Activated CD4-positive, alpha-beta T cell treated with anti-CD3 and anti-CD28 coated beads, Interleukin-2, amount 50 U/mL, for 16 hours (primary cell): Measurements from ENCODE around the gene CSF2.
A peak's percentile ranks its signal among the peaks of the same experiment; 100 is the strongest.

Experiments
- DNase-seq: peaks from one replicate; pipeline ENCODE4 v3.0.0-alpha.2; 2020

CSF2 gene

GRCh38 chr5:132073231-132074013 is at the start of gene CSF2:
Gene CSF2, plus strand, starts transcription at chr5:132073789. Its CDS starts 35 bp downstream, at chr5:132073824.
- DNase-seq = peak; percentile 41

- no peak for DNase-seq
These were observed 49.5 kb upstream of the CSF2 start for GRCh38 chr5:132024117-132024435.

- no peak for DNase-seq
These were observed 48.7 kb upstream of the CSF2 start for GRCh38 chr5:132024789-132025402.

GRCh38 chr5:132025403-132025971 is 48.1 kb upstream of the CSF2 start:
- DNase-seq = no peak

- DNase-seq = peak; percentile 65
These were observed 47.0 kb upstream of the CSF2 start for GRCh38 chr5:132026516-132027008.

- no peak for DNase-seq
These were observed 46.6 kb upstream of the CSF2 start for GRCh38 chr5:132027027-132027426.

GRCh38 chr5:132029609-132030330 is 43.8 kb upstream of the CSF2 start:
- no peak for DNase-seq

GRCh38 chr5:132030610-132031009 is 43.0 kb upstream of the CSF2 start:
- no peak for DNase-seq

GRCh38 chr5:132032196-132032595 is 41.4 kb upstream of the CSF2 start:
- no peak for DNase-seq

GRCh38 chr5:132033122-132033521 is 40.5 kb upstream of the CSF2 start:
- DNase-seq = no peak

- DNase-seq = no peak
These were observed 36.2 kb upstream of the CSF2 start for GRCh38 chr5:132037353-132037752.

- DNase-seq = no peak
These were observed 29.4 kb upstream of the CSF2 start for GRCh38 chr5:132044207-132044606.

GRCh38 chr5:132046880-132047299 is 26.7 kb upstream of the CSF2 start:
- DNase-seq = no peak

- no peak for DNase-seq
These were observed 24.5 kb upstream of the CSF2 start for GRCh38 chr5:132049093-132049492.

- no peak for DNase-seq
These were observed 24.0 kb upstream of the CSF2 start for GRCh38 chr5:132049559-132049958.

- DNase-seq = no peak
These were observed 23.5 kb upstream of the CSF2 start for GRCh38 chr5:132050136-132050535.

GRCh38 chr5:132050661-132051552 is 22.7 kb upstream of the CSF2 start:
- no peak for DNase-seq

- no peak for DNase-seq
These were observed 21.1 kb upstream of the CSF2 start for GRCh38 chr5:132052520-132052919.

GRCh38 chr5:132053483-132053882 is 20.1 kb upstream of the CSF2 start:
- DNase-seq = no peak

- DNase-seq = no peak
These were observed 19.4 kb upstream of the CSF2 start for GRCh38 chr5:132054031-132054696.

GRCh38 chr5:132054697-132055440 is 18.7 kb upstream of the CSF2 start:
- DNase-seq = no peak
